Skeletal muscle cell (primary cell): ENCODE data around the gene CSNK1D.
A peak's percentile ranks its signal among the peaks of the same experiment; 100 is the strongest.

Experiments
- DNase-seq: peaks from one replicate; pipeline ENCODE4 v3.0.0-alpha.2; 2010; ENCODE audit warnings: low read depth
- H3K4me3 ChIP-seq: 2 replicates; pipeline ENCODE4 v1.5.1; 2011; ENCODE audit warnings: low read depth, mild to moderate bottlenecking, control low read depth, low read length, moderate library complexity

The CSNK1D gene

DNA sequence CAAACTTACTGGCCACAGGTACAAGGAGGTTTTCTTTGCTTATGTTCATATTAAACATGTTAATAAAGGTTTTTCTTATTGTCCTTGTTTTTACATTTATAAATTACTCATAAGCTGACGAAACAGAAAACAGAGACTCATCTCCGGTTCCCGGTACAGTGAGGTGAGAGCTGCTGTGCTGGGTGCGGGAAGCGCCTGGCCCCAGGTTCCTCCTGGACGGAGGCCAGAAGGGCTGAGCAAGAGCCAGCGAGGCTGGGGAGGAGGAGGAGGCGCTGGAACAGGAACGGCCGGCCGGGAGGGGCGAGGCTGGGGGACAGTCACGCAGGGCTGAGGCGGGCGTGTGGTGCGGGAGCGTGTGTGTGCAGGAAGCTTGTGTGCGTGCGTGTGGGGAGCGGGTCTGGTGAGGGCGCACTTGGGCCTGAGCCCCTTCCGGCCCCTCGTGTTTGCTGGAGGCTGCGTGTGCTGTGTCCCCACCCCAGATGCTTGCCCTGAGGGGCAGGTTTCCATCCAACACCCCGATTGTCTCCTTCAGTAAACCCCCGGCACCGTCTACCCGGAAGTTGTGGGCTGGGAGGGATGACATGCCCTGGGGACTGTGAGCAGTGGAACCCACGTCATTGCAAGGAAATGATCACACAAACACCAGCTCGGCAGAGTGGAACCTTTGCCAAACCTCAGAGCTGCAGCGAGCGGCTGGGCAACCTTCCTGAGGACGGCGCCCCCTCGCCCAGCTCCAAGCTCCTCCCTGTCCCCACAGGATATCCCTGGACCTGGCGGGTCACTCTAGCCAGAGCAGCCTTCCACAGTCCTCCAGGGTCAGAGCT lies 24.4 kb upstream of the CSNK1D start:
- H3K4me3 ChIP-seq = peak overlapping the region; percentile 41
- DNase-seq = peak; percentile 96

- DNase-seq = peak; percentile 96
- peak overlapping the region; percentile 41 for H3K4me3 ChIP-seq
Measured at GRCh38 chr17:82297280-82297713, 23.8 kb upstream of the CSNK1D start.

DNA sequence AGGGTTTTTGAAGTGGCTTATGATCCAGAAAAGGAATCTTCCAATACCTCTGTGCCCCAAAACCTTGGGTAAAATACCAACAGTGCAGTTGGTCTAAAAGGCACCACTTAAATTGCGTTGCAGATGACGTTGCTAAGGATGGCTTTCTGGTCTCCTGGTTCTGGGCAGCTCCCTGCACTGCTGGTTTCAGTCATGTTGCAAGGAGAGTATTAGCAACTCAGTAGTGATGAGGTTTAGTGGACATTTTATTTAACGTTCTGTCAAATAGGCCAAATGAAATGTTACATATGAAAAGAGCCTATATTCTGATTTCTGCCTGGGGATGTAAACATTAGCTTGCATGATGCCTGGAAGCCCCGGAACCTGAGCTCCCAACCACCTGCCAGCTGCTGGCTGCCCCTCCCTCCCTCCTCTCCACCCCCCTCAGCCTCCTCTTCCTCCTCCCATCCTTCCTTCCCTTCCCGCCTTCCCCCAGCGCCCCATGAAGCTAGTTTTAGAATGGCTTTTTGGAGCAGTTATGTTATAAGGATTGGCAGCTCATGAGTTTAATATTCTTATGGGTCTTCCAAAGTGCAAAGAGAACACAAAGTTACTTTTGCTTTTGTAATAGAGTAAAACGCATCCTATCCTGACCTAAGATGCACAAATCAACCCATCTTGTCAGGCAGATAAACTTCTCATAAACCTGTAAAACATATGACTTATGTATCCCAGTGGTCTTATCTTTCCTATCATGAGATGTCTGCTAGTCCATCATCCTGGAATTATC lies 23.2 kb upstream of the CSNK1D start:
- H3K4me3 ChIP-seq = peak overlapping the region; percentile 27
- DNase-seq = no peak

DNA sequence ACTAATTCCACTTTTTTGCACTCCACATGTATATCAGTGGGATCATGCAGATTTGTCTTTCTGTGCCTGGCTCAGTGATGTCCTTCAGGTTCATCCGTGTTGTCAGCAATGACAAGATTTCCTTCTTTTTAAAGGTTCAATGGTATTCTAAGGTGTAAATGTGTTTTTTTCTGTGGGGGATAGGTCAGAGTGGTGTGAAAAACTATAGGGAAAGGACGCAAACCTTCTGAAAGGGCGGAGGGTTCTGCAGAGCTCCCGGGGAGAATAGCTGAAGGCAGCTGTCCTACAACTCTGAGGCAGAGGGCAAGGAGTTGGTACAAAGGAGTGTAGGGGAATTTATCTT lies 21.9 kb upstream of the CSNK1D start:
- no peak for DNase-seq
- no peak overlapping the region for H3K4me3 ChIP-seq

- peak overlapping the region; percentile 44 for H3K4me3 ChIP-seq
- no peak for DNase-seq
Measured at GRCh38 chr17:82294064-82294773, 20.7 kb upstream of the CSNK1D start.

DNA sequence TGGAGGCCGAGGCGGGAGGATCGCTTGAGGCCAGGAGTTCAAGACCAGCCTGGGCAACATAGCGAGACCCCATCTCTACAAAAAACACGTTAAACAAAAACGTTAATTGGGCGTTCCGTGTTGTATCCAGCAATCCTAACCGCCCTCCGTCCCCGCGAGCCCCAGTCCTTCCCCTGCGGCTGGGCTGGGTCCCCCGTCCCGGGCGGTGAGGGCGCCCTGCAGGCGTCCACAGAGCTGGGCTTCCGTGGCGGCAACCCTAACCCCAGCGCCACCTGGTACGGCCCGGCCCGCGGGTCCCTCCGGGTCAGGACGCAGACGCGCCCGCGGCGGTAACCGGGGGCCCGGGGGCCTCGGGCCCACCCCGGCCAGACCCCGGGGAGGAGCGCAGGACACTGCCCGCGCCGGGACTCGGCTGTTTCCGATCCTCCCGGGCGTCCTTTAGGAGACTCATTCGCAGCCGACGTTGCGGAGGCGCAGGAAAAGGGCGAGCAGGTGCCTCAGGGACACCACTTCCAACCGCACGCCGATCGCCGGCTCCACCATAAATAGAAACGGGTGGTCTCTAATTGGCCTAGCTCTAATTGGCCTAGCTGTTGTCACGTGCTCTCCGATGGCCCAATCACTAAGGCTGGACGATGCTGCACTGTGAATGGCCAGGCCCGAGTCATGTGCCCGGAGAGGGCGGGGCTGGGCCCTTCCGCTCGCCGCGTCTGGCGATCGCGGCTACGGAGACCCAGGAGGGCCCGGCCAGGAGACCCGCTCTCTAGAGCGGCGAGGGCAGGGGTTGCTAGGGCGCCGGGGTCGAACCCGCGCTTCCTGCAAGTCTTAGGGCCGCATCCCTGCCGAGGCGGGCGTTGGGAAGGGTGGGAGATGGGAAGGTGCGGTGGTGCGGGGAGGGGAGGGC lies 19.0 kb upstream of the CSNK1D start:
- H3K4me3 ChIP-seq = peak overlapping the region; percentile 77
- peak; percentile 97 for DNase-seq

- DNase-seq = no peak
- H3K4me3 ChIP-seq = peak overlapping the region; percentile 77
Measured at GRCh38 chr17:82291582-82292250, 18.2 kb upstream of the CSNK1D start.

- no peak overlapping the region for H3K4me3 ChIP-seq
- no peak for DNase-seq
Measured at GRCh38 chr17:82287868-82288801, 14.6 kb upstream of the CSNK1D start.

- no peak for DNase-seq
- no peak overlapping the region for H3K4me3 ChIP-seq
Measured at GRCh38 chr17:82287013-82287867, 13.7 kb upstream of the CSNK1D start.

GRCh38 chr17:82285141-82285540 lies 11.6 kb upstream of the CSNK1D start:
- no peak overlapping the region for H3K4me3 ChIP-seq
- no peak for DNase-seq

- peak; percentile 62 for DNase-seq
- no peak overlapping the region for H3K4me3 ChIP-seq
Measured at GRCh38 chr17:82283208-82283749, 9.8 kb upstream of the CSNK1D start.

- no peak for DNase-seq
- H3K4me3 ChIP-seq = no peak overlapping the region
Measured at GRCh38 chr17:82282239-82283207, 9.0 kb upstream of the CSNK1D start.

DNA sequence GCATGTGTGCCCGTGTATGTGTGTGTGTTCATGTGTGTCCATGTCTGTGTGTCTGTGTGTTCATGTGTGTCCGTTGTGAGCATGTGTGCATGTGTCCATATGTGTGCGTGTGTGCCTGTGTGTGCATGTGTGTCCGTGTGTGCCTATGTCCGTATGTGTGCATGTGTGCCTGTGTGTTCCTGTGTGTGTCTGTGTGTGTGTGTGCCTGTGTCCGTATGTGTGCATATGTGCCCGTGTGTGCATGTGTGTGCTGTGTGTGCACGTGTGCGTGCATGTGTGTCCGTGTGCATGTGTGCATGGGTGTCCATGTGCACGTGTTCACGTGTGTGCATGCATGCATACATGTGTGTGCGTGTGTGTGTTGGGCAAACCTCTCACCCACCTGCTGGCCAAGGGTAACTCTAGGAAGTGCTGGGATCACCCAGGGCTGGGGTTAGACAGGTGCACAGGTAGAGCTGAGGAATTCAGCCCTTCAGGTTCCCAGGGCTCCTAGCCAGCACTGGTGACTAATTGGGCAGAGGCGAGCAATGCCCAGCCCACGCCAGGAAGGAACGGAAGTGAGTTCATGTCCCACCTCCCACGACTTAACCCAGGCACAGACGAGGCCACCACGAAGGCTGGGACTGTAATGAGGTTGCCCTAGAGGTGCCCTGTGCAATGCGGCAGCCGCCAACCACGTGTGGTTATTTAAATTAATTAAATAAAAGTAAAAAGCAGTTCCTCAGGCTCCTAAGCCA lies 8.2 kb upstream of the CSNK1D start:
- no peak overlapping the region for H3K4me3 ChIP-seq
- DNase-seq = no peak

- DNase-seq = no peak
Measured at GRCh38 chr17:82281076-82281475, 7.6 kb upstream of the CSNK1D start.

GRCh38 chr17:82280537-82280936 lies 7.0 kb upstream of the CSNK1D start:
- no peak for DNase-seq
- no peak overlapping the region for H3K4me3 ChIP-seq

More at GRCh38 chr17:82281076-82281475, 7.6 kb upstream of the CSNK1D start:
- no peak overlapping the region for H3K4me3 ChIP-seq
